GM21619 (cell line): ENCODE measurements around the gene LGALS7B.
A peak's percentile ranks its signal among the peaks of the same experiment; 100 is the strongest.
"Not testable (repeated sequence)": the region's sequence is repeated elsewhere in the genome, so short reads cannot be mapped to it uniquely, and the experiment has no call there.

Experiments
- ATAC-seq: cut with Tn5 transposase; IDR thresholded peaks from one replicate; pipeline ENCODE4 v1.9.1; 2021; ENCODE audit not compliant: unreplicated experiment

LGALS7B gene

DNA sequence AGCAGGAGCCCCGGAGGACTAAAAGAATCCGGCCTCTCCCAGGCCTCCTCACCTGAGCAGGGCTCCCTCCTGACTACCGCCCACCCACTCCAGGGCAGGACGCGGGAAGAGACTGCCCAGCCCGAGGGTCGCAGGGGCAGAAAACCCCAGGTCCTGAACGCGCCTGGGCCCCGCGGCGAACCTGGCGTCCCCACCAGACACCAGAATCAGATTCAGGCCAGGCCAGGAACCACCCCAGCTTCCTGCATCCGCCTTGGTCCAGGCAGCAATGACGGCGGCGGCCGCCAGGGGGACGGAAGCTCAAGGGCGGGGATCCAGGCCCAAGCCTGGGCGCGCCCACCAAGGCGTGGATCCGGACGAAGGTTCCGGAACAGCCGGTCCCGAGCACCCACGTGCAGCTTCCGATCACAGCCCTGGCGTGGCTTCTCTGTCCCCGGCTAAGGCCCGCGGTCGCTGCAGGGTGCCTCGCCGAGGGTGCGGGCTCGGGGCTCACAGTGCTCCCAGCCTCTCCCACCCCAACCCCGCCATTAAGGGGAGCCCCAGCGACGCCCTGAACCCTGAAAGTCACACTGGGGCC lies 19.3 kb upstream of the LGALS7B start:
- ATAC-seq: peak; percentile 59

DNA sequence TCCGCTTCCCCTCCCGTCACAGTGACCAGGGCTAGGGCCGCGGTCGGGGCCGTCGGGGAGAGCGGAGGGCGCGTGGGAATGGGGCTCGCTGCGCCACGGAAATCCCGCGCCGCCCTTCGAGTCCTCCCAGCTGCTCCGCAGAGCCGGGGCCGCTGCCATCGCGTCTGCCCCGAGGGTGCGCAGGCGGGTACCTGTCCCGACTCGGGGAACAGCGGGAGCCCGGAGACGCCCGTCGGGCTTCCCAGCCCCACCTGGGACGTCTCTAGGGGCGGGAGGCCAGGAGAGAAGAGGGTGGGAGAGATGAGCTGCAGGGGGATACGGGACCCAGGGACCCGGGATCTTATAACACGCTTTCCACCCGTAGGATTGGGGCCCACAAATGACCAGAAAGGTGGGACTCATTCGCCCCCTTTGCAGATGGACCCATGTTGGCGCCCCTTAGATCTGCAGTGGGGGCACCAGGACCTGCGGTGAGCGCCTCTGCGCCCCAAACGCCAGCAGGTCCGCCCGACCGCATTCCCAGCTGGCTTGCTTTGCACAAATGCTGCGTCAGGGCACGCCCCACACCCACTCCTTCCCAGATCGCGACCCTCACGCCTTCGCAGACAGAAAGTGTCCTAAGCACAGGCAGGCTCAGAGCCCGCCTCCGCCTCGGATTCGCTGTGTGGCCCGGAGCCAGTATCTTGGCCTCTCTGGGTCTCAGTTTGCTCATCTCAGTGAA lies 18.6 kb upstream of the LGALS7B start:
- ATAC-seq: not testable (repeated sequence)

GRCh38 chr19:38770949-38771275 lies 18.1 kb upstream of the LGALS7B start:
- ATAC-seq: not testable (repeated sequence)

- ATAC-seq: not testable (repeated sequence)
Observed at GRCh38 chr19:38771569-38771968, 17.4 kb upstream of the LGALS7B start.

DNA sequence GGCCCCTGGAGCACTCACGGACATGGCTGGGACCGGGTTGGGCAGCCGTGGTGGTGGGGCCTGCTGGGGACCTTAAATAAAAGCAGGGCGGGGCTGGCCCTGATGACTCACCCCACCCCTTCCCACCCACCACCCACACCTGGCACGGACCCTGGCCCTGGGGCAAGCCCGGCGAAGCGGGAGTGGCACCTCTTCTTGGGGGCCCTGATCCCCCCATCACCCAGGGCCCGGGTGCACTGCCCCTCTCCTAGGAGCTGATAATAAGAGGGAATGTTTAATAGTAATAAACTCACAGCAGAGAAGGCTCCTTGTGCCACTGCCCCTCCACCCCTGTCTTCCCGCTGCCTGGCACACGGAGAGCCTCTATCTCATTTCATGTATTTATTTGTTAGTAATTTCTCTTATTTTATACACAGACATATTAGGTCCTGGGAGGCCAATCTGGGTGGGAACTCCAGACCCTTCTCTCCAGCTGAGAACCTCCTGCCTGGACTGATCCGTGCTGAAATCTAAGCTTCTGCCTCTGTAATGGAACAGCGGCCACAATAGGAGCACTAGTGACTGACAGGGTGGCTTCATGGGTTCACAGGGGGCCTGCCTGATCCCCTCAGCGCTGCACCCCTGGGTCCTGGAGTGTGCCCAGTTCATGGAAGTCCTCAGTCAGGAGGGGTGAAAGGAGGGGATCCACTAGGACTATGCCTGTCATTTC lies 15.4 kb upstream of the LGALS7B start, which contains the start of gene LGALS7:
Gene LGALS7 (minus strand): TSS at position 49 of the 709 bp plus-strand sequence. CDS start 25 bp downstream, at position 24.
- ATAC-seq: no peak

- no peak for ATAC-seq
Observed at GRCh38 chr19:38774181-38774950, 14.6 kb upstream of the LGALS7B start.

DNA sequence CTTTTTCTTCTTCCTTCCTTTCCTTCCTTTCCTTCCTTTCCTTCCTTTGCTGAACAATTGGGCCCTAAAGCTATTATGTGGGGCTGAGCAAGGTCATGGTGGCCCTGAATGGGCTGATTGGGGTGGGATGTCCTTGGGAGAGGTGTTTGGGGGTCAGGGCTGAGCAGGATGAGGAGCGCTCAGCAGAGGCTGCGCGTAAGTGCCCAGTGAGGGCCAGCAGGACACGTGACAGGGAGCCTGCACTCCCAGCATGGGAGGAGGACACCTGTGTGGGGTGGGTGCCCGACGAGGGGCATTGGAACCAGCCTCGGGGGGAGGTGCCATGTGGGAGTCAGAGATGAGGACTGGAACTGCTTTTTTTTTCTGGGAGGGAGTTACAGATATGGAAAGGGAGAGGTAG lies 10.3 kb upstream of the LGALS7B start:
- ATAC-seq: no peak

- ATAC-seq: no peak
Observed at GRCh38 chr19:38780443-38780842, 8.6 kb upstream of the LGALS7B start.

DNA sequence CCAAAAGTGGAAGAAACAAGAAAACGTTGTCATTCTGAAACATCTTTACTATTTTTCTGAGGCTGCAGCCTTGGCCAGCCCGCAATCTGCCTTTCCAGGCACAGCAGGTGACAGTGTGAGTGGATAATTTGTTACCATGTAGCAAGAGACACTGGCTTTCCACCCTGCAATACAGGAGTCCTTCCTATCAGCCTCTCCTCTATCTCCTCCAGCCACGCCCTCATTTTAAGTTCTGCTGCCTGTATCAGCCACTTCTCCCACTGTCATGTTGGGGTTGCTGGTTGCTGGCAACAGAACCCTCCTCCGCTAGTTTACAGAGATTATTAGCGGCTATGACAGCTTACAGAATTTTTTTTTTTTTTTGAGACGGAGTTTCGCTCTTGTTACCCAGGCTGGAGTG lies 7.9 kb upstream of the LGALS7B start:
- ATAC-seq: no peak

DNA sequence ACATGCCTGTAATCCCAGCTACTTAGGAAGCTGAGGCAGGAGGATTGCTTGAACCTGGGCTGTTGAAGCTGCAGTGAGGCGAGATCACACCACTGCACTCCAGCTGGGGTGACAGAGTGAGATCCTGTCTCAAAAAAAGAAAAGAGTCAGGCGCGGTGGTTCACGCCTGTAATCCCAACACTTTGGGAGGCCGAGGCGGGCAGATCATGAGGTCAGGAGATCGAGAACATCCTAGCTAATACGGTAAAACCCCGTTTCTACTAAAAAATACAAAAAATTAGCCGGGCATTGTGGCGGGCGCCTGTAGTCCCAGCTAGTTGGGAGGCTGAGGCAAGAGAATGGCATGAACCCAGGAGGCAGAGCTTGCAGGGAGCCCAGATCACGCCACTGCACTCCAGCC lies 6.8 kb upstream of the LGALS7B start:
- ATAC-seq: not testable (repeated sequence)

GRCh38 chr19:38784224-38784623 lies 4.8 kb upstream of the LGALS7B start:
- ATAC-seq: no peak

- ATAC-seq: no peak
Observed at GRCh38 chr19:38785187-38785699, 3.8 kb upstream of the LGALS7B start.

DNA sequence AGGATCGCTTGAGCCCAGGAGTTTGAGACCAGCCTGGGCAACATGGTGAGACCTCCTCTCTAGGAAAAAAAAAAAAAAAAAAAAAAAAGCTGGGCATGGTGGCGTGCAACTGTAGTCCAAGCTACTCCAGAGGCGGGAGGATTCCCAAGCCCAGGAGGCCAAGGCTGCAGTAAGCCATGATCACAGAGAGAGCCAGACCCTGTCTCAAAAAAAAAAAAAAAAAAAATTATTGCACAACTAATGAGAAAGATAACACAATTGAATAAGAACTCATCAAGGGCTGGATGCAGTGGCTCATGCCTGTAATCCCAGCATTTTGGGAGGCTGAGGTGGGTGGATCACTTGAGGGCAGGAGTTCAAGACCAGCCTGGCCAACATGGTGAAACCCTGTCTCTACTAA lies 2.9 kb upstream of the LGALS7B start:
- not testable (repeated sequence) for ATAC-seq

- ATAC-seq: no peak
Observed at GRCh38 chr19:38786572-38787265, 2.3 kb upstream of the LGALS7B start.

DNA sequence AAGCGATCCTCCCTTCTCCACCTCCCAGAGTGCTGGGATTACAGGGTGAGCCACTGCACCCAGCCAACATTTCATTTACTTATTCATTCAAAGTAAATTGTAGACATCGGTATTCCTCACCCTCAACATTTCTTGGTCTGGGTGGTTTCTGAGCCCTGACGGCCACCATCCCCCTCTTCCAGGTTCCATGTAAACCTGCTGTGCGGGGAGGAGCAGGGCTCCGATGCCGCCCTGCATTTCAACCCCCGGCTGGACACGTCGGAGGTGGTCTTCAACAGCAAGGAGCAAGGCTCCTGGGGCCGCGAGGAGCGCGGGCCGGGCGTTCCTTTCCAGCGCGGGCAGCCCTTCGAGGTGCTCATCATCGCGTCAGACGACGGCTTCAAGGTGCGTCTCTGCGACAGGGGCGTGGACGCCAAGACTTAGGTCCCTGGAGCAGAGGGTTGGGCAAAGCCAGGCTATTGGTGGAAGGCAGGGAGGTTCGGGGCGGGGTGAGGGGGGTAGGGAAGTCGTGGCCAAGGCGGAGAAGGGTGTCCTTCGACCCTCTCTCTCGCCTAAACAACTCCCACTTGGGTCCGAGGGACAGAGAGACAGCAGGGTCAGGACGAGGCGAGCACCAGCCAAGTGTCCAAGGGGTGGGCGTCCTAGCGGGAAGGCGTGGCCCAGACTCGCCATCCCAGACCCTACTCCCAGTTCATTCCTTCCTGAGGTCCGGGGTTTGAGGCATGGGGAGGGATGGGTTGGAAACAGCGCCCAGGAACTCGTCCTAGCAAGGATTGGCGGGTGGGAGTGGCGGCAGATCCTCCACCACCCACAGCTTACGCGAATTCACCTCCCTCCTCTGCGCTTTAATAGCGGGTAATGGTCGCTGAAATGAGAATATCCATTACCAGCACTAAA lies 1.8 kb downstream of the LGALS7B start:
- not testable (repeated sequence) for ATAC-seq

DNA sequence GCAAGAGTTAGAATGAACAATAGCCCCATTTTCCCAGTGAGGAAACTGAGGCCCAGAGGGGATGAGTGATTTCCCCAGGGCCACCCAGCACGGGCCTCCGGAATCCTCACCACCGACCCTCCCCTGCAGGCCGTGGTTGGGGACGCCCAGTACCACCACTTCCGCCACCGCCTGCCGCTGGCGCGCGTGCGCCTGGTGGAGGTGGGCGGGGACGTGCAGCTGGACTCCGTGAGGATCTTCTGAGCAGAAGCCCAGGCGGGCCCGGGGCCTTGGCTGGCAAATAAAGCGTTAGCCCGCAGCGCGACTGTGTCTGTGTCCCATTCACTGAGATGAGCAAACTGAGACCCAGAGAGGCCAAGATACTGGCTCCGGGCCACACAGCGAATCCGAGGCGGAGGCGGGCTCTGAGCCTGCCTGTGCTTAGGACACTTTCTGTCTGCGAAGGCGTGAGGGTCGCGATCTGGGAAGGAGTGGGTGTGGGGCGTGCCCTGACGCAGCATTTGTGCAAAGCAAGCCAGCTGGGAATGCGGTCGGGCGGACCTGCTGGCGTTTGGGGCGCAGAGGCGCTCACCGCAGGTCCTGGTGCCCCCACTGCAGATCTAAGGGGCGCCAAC lies 2.6 kb downstream of the LGALS7B start:
- peak; percentile 51 for ATAC-seq

- no peak for ATAC-seq
Observed at GRCh38 chr19:38792250-38793111, 3.5 kb downstream of the LGALS7B start.

DNA sequence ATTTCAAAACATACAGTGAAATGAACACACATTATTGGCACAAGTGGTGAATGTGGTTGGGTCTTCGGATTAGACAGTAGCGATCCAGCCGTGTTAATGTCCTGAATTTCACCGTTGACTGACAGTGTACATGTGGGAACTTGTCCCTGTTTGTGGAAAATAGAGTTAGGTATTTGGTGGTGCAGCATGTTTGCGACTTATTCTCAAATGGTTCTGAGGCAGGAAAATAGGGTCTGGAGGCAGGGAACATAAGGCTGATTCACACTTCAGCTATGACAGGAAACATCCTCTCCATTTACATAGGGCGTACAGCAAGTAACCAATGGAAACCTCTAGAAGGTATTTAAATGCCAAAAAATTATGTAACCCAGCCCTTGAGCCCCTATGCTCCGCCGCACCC lies 4.2 kb downstream of the LGALS7B start:
- ATAC-seq: no peak
